Endothelial cell of umbilical vein (primary cell): ENCODE results near the gene SUPT3H. TPM values are rescaled to one million over a fixed set of nuclear protein-coding genes. Genes with fewer than 3 reads are reported as not detected.

Experiments
- BruUV-seq: library from RNA; stranded (reverse); fragments of 400-500 nt; replicated peaks from 2 replicates; lab custom pipeline; 2021; lab: Mats Ljungman, UMichigan
- CTCF ChIA-PET: fragments of 300-600, 350-600 bp; sonication (Branson Sonifier 250); formaldehyde crosslinking; loops from one replicate; lab custom pipeline; 2021; ENCODE audit warnings: antibody characterized with exemption, inconsistent platforms; lab: Charles Lee
- POLR2A ChIA-PET: fragments of 300-600, 350-600 bp; sonication (Branson Sonifier 250); formaldehyde crosslinking; loops from one replicate; lab custom pipeline; 2021; ENCODE audit warnings: antibody characterized with exemption, inconsistent platforms; lab: Charles Lee
- DNase-seq: peaks from one replicate; pipeline ENCODE4 v3.0.0-alpha.2; 2011; ENCODE audit warnings: low read depth, low spot score
- FAIRE-seq: peaks from 2 replicates; lab custom pipeline; 2011; peaks lifted over from hg19 to GRCh38; lab: Jason Lieb, UNC
- H2AFZ ChIP-seq: 2 replicates; pipeline ENCODE4 v1.6.0; 2012; ENCODE audit warnings: low read depth, low read length, control low read depth, inconsistent platforms
- H3K27ac ChIP-seq: 2 replicates; pipeline ENCODE4 v1.5.1; 2011; ENCODE audit warnings: low read depth, mild to moderate bottlenecking, control low read depth, low read length, moderate library complexity; ENCODE audit not compliant: insufficient read depth
- H3K27me3 ChIP-seq, 2 experiments: 2 replicates each; pipeline versions ENCODE4 v1.6.0 to v1.6.1; 2011; ENCODE audit warnings: low read length in 2 of 2, mixed read lengths in 1 of 2; ENCODE audit not compliant: control insufficient read depth in 2 of 2, insufficient read depth in 2 of 2
- H3K36me3 ChIP-seq, 2 experiments: 2 replicates in 1 of 2; 3 replicates in 1 of 2; pipeline ENCODE4 v1.5.1; 2011; ENCODE audit warnings: low read length in 2 of 2, mild to moderate bottlenecking in 1 of 2, moderate library complexity in 1 of 2; ENCODE audit not compliant: control insufficient read depth in 2 of 2, insufficient read depth in 2 of 2; ENCODE audit errors: extremely low read depth in 1 of 2
- H3K4me1 ChIP-seq: 3 replicates; pipeline ENCODE4 v1.5.1; 2011; ENCODE audit warnings: mild to moderate bottlenecking, low read length; ENCODE audit not compliant: control insufficient read depth, insufficient read depth; ENCODE audit errors: extremely low read depth
- H3K4me2 ChIP-seq: 2 replicates; pipeline ENCODE4 v1.6.1; 2011; ENCODE audit warnings: low read length, control low read depth, mixed read lengths; ENCODE audit not compliant: insufficient read depth
- H3K4me3 ChIP-seq, 3 experiments: fragments of 200-600 bp in 1 of 3; sonication (generic), shearing (Covaris generic) in 1 of 3; replicated peaks in 1 of 3; 2 replicates each; pipeline ENCODE4 v1.5.1; 2011 to 2016; ENCODE audit warnings: control low read depth in 3 of 3, low read length in 3 of 3, mild to moderate bottlenecking in 2 of 3, inconsistent platforms in 1 of 3, low read depth in 1 of 3, moderate library complexity in 1 of 3; ENCODE audit not compliant: insufficient read depth in 1 of 3
- H3K79me2 ChIP-seq: 2 replicates; pipeline ENCODE4 v1.6.0; 2012; ENCODE audit warnings: low read length, inconsistent platforms; ENCODE audit not compliant: control insufficient read depth, insufficient read depth
- H3K9ac ChIP-seq: replicated peaks from 2 replicates; pipeline ENCODE3; 2011; ENCODE audit warnings: low read length, control low read depth; ENCODE audit not compliant: insufficient read depth; ENCODE audit errors: extremely low read depth
- H3K9me1 ChIP-seq: replicated peaks from 3 replicates; pipeline ENCODE4 v1.6.0; 2011; ENCODE audit warnings: mild to moderate bottlenecking, low read length; ENCODE audit not compliant: control insufficient read depth, insufficient read depth; ENCODE audit errors: extremely low read depth
- H3K9me3 ChIP-seq: replicated peaks from 2 replicates; pipeline ENCODE4 v1.5.1; 2012; ENCODE audit warnings: low read length, inconsistent platforms; ENCODE audit not compliant: control insufficient read depth, insufficient read depth
- H4K20me1 ChIP-seq: replicated peaks from 2 replicates; pipeline ENCODE3; 2011; ENCODE audit warnings: mild to moderate bottlenecking, low read length; ENCODE audit not compliant: control insufficient read depth, insufficient read depth; ENCODE audit errors: extremely low read depth
- CTCF ChIP-seq, 2 donors: IDR thresholded peaks; 1 replicate in 1 of 2; 2 replicates in 1 of 2; pipeline ENCODE4 v1.5.1; 2011; ENCODE audit warnings: low read length in 2 of 2, mild to moderate bottlenecking in 2 of 2, moderate library complexity in 2 of 2, control low read depth in 1 of 2, inconsistent platforms in 1 of 2, low read depth in 1 of 2; ENCODE audit not compliant: insufficient read depth in 1 of 2; ENCODE audit errors: extremely low read depth in 1 of 2
- EZH2 ChIP-seq: IDR thresholded peaks from 2 replicates; pipeline ENCODE4 v1.6.1; 2012; ENCODE audit warnings: borderline replicate concordance, low read depth, mild to moderate bottlenecking, moderate library complexity, low read length, inconsistent platforms; ENCODE audit not compliant: severe bottlenecking
- FOS ChIP-seq: IDR thresholded peaks from 2 replicates; pipeline ENCODE4 v1.6.1; 2011; ENCODE audit warnings: mild to moderate bottlenecking, low read length, moderate library complexity, borderline replicate concordance; ENCODE audit not compliant: insufficient read depth
- GATA2 ChIP-seq: IDR thresholded peaks from 2 replicates; pipeline ENCODE4 v1.7.0; 2011; ENCODE audit warnings: low read depth, mild to moderate bottlenecking, moderate library complexity, mixed read lengths, low read length; ENCODE audit not compliant: insufficient read length, insufficient read depth
- JUN ChIP-seq: IDR thresholded peaks from 2 replicates; pipeline ENCODE4 v1.6.1; 2011; ENCODE audit warnings: borderline replicate concordance, low read depth; ENCODE audit not compliant: insufficient read length, insufficient read depth
- MAX ChIP-seq: IDR thresholded peaks from 2 replicates; pipeline ENCODE4 v1.6.1; 2011; ENCODE audit not compliant: insufficient read depth, insufficient read length
- MYC ChIP-seq: IDR thresholded peaks from one replicate; pipeline ENCODE4 v1.6.1; 2011; ENCODE audit warnings: mild to moderate bottlenecking, low read depth, low read length
- POLR2A ChIP-seq: IDR thresholded peaks from 2 replicates; pipeline ENCODE4 v1.6.1; 2012; ENCODE audit warnings: low read depth, mild to moderate bottlenecking, control low read depth, low read length
- POLR2AphosphoS5 ChIP-seq: IDR thresholded peaks from 2 replicates; pipeline ENCODE4 v1.6.1; 2012; ENCODE audit warnings: low read depth, mild to moderate bottlenecking, control low read depth, low read length, moderate library complexity; ENCODE audit not compliant: insufficient read depth
- dilution Hi-C: fragments of 300-500 bp; cut with MboI; formaldehyde crosslinking; loops from one replicate; pipeline ENCODE4 v1.15.0; 2019; ENCODE audit warnings: low sequenced_read_pairs; ENCODE audit not compliant: extremely low pct_ligation_motif_present
- intact Hi-C: fragments of 100-400 bp; cut with micrococcal nuclease; formaldehyde crosslinking; loops from one replicate; pipeline ENCODE4 v1.10.0; 2022
- polyA plus RNA-seq, 4 experiments: library from polyadenylated mRNA; depleted of rRNA in 3 of 4; stranded (reverse) in 3 of 4; unstranded in 1 of 4; fragments of >200 nt; gene quantifications; 2 replicates each; pipeline versions ENCODE4 v1.2.1 to v1.2.3, GENCODE V29; 2011 to 2012; ENCODE audit warnings: missing spikeins in 1 of 4
- total RNA-seq: library from RNA; stranded (reverse); gene quantifications from 2 replicates; pipeline ENCODE4 v1.2.3, GENCODE V29; 2021

Gene SUPT3H
- total and polyA plus RNA-seq, 2 donors (not counting 3 experiments of a cell fraction or from before 2014, with no cell fraction given): 8.3 to 9.8 TPM

- POLR2A ChIA-PET: no interaction called here
- dilution Hi-C loops: no loop called here
Measured at GRCh38 chr6:44942798-44943197, 434.9 kb downstream of the SUPT3H start.

More at GRCh38 chr6:44942798-44943197, 434.9 kb downstream of the SUPT3H start:
- TF ChIP-seq JUN (no peak), MYC (no peak), POLR2AphosphoS5 (no peak), GATA2 (no peak), FOS (no peak), EZH2 (no peak), POLR2A (no peak), CTCF (IDR thresholded peaks at IDR 0.05; ENCODE audit: extremely low read depth in 1 of 2, insufficient read depth in 1 of 2, low read depth in 1 of 2, low read length in 2 of 2) (no peak), MAX (no peak)
- FAIRE-seq (no peak), DNase-seq (no peak)
- H2AFZ ChIP-seq: no peak overlapping the region
- no peak overlapping the region for H3K9ac ChIP-seq
- H3K79me2 ChIP-seq: no peaks in the 10 kb centered on the region
- no TSS peak for BruUV-seq
- intact Hi-C loops: no loop called here
- no peaks in the 10 kb centered on the region for H3K27me3 ChIP-seq
- H3K9me3 ChIP-seq: no peaks in the 10 kb centered on the region
- no peak overlapping the region for H3K4me2 ChIP-seq
- CTCF ChIA-PET: no interaction called here
- H3K9me1 ChIP-seq: no peaks in the 10 kb centered on the region
- H3K4me1 ChIP-seq: no peaks in the 10 kb centered on the region
- no peak overlapping the region for H3K27ac ChIP-seq
- no peaks in the 10 kb centered on the region for H4K20me1 ChIP-seq
- no peaks in the 10 kb centered on the region for H3K36me3 ChIP-seq
- H3K4me3 ChIP-seq: no peak overlapping the region
